Measurements from ENCODE around the gene ATL3. TPM values are rescaled to one million over a fixed set of nuclear protein-coding genes. Genes with fewer than 3 reads are reported as not detected.
"Not testable (repeated sequence)": the region's sequence is repeated elsewhere in the genome, so short reads cannot be mapped to it uniquely, and the experiment has no call there.

ATL3 gene
- polyA plus RNA-seq, 4 donors: 16.0 to 21.0 (median 19.2) TPM

- DNase-seq (ENCODE audit: low read depth in 4 of 4, low spot score in 3 of 4): no peak
Measured at GRCh38 chr11:63682066-63683021, 11.2 kb upstream of the ATL3 start.

- peak; percentile 95 to 99 (median 97) for DNase-seq (ENCODE audit: low read depth in 4 of 4, low spot score in 3 of 4)
Measured at GRCh38 chr11:63681321-63682065, 10.3 kb upstream of the ATL3 start, which contains the start of gene RTN3. TSS of gene RTN3 (plus strand) at chr11:63681500. CDS start at chr11:63681637, 137 bp downstream.

- DNase-seq (ENCODE audit: low read depth in 4 of 4, low spot score in 3 of 4): no peak
Measured at GRCh38 chr11:63680834-63681320, 9.7 kb upstream of the ATL3 start.

GRCh38 chr11:63673579-63673978 lies 2.4 kb upstream of the ATL3 start:
- no peak for DNase-seq (ENCODE audit: low read depth in 4 of 4, low spot score in 3 of 4)

GRCh38 chr11:63672936-63673539 lies 1.9 kb upstream of the ATL3 start:
- DNase-seq (ENCODE audit: low read depth in 4 of 4, low spot score in 3 of 4): no peak

GRCh38 chr11:63672156-63672463 lies 934 bp upstream of the ATL3 start:
- no peak for DNase-seq (ENCODE audit: low read depth in 4 of 4, low spot score in 3 of 4)

- DNase-seq (ENCODE audit: low read depth in 4 of 4, low spot score in 3 of 4): peak in 2 of 4 donors; percentile 12 to 28
Measured at GRCh38 chr11:63670433-63671321, 499 bp downstream of the ATL3 start.

GRCh38 chr11:63670096-63670432 lies 1.1 kb downstream of the ATL3 start:
- no peak for DNase-seq (ENCODE audit: low read depth in 4 of 4, low spot score in 3 of 4)

GRCh38 chr11:63667995-63668795 lies 3.0 kb downstream of the ATL3 start:
- no peak for DNase-seq (ENCODE audit: low read depth in 4 of 4, low spot score in 3 of 4)

- no peak for DNase-seq (ENCODE audit: low read depth in 4 of 4, low spot score in 3 of 4)
Measured at GRCh38 chr11:63666874-63667273, 4.3 kb downstream of the ATL3 start.

- DNase-seq (ENCODE audit: low read depth in 4 of 4, low spot score in 3 of 4): no peak
Measured at GRCh38 chr11:63663809-63664208, 7.4 kb downstream of the ATL3 start.

- DNase-seq (ENCODE audit: low read depth in 4 of 4, low spot score in 3 of 4): no peak
Measured at GRCh38 chr11:63660972-63661371, 10.2 kb downstream of the ATL3 start.

- no peak for DNase-seq (ENCODE audit: low read depth in 4 of 4, low spot score in 3 of 4)
Measured at GRCh38 chr11:63652671-63653070, 18.5 kb downstream of the ATL3 start.

- DNase-seq (ENCODE audit: low read depth in 4 of 4, low spot score in 3 of 4): no peak
Measured at GRCh38 chr11:63643205-63643604, 28.0 kb downstream of the ATL3 start.

GRCh38 chr11:63641727-63642126 lies 29.4 kb downstream of the ATL3 start:
- no peak for DNase-seq (ENCODE audit: low read depth in 4 of 4, low spot score in 3 of 4)

- no peak for DNase-seq (ENCODE audit: low read depth in 4 of 4, low spot score in 3 of 4)
Measured at GRCh38 chr11:63639199-63639832, 31.9 kb downstream of the ATL3 start.

- not testable (repeated sequence) for DNase-seq (ENCODE audit: low read depth in 4 of 4, low spot score in 3 of 4)
Measured at GRCh38 chr11:63638436-63638835, 32.7 kb downstream of the ATL3 start.

GRCh38 chr11:63635762-63636465 lies 35.3 kb downstream of the ATL3 start:
- DNase-seq (ENCODE audit: low read depth in 4 of 4, low spot score in 3 of 4): no peak
